ENCODE data around the gene FAM81A. TPM values are rescaled to one million over a fixed set of nuclear protein-coding genes. Genes with fewer than 3 reads are reported as not detected.
"Not testable (repeated sequence)": the region's sequence is repeated elsewhere in the genome, so short reads cannot be mapped to it uniquely, and the experiment has no call there.

Gene FAM81A
- total RNA-seq, 1 donor from 2014 or later: 1.2 TPM

DNA sequence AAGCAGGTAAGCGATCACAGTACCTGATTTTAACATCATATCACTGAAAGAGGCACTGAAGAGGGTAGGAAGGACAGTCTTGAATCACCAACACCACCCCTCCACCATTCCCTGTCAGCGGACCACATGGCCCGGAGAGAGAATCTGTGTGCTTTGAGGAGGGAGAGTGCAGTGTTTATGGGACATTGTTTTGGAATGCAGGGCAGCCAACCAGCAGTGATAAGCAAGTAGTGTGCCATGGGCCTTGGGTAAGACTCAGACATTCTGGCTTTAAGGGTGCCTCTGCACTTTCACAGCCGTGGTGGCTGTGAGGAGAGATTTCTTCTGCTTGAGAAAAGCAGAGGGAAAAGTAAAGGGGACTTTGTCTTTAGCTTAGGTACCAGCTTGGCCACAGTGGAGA lies 46.4 kb downstream of the FAM81A start:
- intact Hi-C loops (cut with micrococcal nuclease): no loop called here

DNA sequence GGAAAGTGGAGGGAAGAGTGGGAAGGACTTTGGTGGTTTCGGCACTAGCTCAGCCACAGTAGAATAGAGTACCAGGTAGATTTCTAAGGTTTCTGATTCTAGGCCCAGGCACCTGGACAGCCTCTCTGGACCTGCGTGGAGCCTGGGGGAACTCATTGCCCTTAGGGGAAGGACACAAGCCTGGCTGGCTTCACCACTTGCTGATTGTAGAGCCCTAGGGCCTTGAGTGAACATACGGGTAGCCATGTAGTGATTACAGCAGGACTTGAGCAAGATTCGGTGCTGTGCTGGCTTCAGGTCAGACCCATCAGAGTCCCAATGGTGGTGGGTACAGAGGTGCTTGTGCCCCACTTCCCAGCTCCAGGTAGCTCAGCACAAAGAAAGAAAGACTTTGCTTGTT lies 47.0 kb downstream of the FAM81A start:
- intact Hi-C loops (cut with micrococcal nuclease): no loop called here

DNA sequence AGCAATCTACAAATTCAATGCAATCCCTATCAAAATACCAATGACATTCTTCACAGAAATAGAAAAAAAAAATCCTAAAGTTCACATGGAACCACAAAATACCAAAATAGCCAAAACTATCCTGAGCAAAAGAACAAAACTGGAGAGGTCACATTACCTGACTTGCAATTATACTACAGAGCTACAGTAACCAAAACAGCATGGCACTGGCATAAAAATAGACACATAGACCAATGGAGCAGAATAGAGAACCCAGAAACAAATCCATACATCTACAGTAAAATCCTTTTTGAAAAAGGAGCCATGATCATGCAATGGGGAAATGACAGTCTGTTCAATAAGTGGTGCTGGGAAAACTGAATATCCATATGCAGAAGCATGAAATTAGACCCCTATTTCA lies 51.5 kb downstream of the FAM81A start:
- intact Hi-C loops (cut with micrococcal nuclease): not testable (repeated sequence)

DNA sequence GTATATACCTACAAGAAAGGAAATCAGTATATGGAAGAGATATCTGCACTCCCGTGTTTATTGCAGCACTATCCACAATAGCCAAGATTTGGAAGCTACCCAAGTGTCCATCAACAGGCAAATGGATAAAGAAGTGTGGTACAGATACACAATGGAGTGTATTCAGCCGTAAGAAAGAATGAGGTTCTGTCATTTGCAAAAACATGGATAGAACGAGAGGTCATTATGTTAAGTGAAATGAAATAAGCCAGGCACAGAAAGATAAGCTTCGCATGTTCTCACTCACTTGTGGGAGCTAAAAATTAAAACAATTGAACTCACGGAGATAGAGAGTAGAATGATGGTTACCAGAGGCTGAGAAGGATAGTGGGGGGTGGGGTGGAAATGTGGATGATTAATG lies 53.1 kb downstream of the FAM81A start:
- intact Hi-C loops (cut with micrococcal nuclease): loop anchor here (5.0 kb wide), 1 partner anchor 114 kb away; no protein-coding TSS in a partner anchor

DNA sequence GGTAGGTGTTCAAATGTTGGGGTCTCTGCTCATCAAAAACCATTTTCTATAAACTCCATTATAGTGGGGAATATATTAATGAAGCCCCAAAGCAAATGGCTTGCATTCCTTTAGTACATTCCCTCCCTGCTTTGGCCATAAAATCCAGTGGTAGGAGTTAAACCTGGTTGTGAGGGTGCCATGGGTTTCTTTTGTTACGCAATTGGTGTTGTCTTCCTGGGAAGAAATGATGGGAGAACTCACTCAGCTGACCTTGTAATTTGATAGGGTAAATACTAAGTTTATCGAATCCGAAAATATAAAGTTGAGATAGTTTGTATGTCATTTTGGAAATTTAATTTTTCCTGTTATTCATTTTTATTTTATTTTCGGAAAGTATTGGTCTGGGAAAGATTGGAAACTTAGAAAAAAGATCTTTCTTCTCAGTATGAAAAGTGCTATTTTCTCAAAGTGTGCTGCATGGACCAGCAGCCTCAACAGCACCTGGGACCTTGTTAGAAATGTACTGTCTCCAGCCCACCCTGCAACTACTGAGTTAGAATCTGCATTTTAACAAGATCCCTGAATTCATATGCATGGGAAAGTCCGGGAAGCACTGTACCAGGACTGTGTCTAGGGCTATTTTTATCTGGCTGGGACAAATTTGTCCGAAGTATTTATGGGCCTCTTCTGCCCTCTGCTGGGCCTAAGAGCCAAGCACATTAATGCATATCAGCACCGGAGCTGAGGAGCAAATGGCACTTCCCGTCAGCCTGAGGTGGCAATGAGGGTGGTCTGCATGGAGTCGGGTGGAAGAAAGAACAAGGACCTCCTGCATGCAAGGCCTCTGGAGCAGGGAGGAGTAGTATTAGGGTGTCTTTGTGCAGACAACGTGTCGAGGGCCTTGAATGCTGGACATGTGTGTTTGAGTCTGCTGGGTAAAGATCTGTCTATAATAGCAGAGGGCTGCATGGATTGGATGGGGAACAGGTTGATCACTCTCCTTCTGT lies 54.7 kb downstream of the FAM81A start:
- intact Hi-C loops (cut with micrococcal nuclease): loop anchor here (1.0 to 5.0 kb wide), 6 partner anchors 115 to 535 kb away; no protein-coding TSS in a partner anchor

DNA sequence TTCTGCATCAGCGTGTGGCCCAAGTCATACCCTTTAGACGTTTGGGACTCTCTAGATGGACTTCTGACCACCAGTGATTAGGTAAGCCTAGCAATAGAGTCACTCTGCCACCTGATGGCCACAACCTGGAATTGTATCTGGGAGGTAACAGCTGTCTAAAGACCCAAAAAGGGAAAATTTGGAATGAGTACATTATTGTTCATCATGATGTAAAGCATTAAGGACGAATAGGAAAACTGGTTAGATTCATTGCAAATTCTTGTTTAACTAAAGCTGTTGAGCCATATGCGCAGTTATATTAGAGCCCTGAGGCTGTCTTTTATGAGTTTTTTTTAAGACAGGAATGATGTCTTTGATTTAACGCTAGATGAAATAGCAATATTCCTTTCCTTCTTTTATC lies 63.6 kb downstream of the FAM81A start:
- intact Hi-C loops (cut with micrococcal nuclease): no loop called here

DNA sequence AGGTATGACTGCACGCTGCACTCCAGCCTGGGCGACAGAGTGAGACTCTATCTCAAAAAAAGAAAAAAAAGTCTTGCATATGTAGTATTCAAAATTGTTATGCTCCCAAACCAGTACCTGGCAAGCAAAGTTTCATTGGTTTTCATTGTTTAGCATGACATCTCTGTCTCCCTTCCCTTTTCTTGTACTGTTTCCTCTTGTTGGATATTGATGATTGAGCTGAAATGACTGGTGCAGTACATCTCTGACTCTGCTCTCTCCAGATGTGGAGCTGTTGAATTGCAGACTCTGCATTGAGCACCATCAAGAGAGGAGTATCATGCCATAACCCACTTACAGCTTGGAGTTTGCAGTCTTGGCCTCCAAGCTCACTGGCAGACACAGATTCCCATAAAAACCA lies 77.2 kb downstream of the FAM81A start:
- intact Hi-C loops (cut with micrococcal nuclease): no loop called here

DNA sequence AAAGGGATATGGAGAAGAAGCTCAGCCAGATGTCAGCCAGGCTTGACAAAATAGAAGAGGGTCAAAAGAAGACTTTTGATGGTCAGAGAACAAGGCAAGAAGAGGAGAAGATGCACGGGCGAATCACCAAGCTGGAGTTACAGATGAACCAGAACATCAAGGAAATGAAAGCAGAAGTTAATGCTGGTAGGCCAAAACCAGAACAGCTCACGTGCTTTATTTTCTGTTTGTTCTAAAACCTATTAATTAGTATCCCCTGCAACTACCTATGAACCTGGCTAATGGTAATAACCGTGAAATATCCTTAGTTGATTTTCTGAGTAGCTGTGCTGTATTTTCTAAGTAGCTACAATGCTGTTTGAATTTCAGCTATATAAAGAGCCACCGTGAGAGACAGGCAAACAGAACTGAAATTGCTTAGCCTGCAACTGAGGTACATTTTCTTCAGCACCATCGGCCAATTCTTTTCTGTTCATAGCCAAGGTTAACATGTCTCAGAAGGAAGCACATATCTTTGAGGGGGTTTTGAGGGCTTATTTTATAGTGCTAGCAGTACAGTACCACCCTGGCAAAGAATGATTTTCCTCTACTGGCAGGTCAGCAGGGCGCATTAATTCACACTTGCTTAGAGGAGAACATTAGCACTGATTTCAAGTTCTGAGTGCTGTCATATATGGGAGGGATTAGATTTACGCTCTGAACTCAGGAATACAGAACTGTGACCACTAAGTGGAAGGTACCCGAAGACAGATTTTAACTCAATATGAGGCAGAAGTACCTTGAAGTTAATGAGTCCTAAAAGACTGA lies 78.9 kb downstream of the FAM81A start:
- intact Hi-C loops (cut with micrococcal nuclease): no loop called here

DNA sequence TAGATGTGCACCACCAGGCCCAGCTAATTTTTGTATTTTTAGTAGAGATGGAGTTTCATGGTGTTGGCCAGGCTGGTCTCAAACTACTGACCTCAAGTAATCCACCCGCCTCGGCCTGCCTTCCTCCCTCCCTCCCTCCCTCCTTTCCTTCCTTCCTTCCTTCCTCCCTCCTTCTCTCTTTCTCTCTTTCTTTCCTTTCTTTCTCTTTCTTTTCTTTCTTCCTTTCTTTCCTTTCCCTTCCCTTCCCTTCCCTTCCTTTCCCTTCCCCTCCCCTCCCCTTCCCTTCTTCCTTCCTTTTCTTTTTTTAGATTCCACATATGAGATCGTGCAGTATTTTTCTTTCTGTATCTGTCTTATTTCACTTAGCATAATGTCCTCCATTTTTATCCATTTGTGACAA lies 81.3 kb downstream of the FAM81A start:
- intact Hi-C loops (cut with micrococcal nuclease): no loop called here

DNA sequence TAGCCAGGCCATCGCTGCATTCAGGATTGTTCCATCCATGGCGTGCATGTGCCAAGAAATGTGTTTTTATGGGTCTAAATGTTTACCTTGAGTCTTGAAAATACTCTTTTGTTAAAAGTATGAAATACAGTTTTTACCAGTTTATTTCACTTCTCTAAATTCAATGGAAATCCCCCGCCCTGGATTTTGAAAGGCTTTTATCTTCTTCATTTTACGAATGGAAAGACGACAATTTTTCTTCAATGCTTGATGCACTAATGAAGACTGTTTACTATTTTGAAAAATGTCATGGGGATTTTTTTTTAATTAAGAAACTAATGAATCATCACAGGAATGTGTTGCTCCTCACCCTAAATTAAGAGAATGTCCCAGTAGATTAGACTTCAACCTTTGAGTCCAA lies 83.5 kb downstream of the FAM81A start:
- intact Hi-C loops (cut with micrococcal nuclease): no loop called here

DNA sequence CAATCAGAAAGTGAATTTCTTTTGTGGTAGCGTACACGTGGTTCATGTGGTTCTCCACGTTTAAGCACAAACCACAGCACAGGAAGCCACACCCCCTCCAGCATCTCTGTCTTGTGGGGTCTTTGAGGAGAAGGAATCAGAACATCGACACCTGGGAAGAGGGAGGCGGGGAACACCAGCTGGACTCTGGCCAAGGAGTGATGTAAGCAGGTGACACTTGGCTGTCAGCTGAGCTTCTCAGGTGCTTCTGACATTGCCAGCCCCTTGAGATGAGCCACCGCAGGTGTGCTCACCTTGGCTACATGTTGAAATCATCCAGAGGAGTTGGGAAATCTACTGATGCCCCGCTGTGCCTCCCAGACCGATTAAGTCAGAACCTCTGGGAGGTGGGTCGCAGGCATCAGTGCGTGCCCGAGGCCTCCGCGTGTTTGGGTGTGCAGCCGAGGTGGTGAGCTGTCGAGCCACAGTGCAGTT lies 85.0 kb downstream of the FAM81A start:
- intact Hi-C loops (cut with micrococcal nuclease): no loop called here

DNA sequence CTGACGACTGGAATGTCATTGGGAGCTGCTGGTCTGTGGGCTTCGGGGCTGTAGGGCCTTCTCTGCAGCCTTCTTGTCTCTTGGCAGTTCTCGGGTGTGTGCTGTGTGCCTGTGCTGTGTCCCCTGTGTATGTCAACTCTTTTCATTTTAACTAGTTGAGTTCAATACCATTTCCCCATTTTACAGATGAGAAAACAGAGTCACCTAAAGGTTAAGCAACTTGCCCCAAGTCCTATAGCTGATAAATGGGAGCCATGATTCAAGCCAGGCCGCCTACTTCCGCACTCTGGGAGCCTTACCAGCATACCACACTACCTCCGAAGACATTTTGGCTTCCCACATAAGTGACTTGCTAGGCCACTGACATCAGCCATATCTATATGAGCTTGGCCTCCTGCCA lies 85.7 kb downstream of the FAM81A start:
- intact Hi-C loops (cut with micrococcal nuclease): no loop called here

DNA sequence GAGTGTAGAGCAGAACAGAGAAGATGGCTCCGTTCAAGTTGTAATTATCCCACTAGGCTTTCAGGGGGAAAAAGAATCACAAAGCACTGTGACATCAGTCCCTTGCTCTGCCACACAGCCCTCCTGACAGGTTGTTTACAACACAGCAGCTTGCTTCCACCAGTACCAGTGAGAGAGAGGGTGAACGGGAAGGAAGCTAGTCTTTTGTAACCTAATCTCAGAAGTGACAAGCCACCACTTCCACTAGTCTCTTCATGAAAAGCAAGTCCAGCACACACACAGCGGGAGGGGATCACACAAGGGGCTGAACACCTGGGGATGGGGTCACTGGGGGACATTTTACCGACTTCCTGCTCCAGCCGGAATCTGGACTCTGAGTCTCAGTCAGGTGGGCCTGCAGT lies 86.3 kb downstream of the FAM81A start:
- intact Hi-C loops (cut with micrococcal nuclease): no loop called here

DNA sequence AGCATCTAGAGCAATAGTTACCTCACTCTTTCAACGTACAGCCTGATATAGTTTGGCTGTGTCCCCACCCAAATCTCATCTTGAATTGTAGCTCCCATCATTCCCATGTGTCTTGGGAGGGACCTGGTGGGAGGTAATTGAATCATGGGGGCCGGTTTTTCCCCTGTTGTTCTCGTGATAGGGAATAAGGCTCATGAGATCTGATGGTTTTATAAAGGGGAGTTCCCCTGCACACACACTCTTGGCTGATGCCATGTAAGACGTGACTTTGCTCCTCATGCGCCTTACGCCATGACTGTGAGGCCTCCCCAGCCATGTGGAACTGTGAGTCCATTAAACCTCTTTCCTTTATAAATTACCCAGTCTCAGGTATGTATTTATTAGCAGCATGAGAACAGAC lies 88.5 kb downstream of the FAM81A start:
- intact Hi-C loops (cut with micrococcal nuclease): not testable (repeated sequence)

DNA sequence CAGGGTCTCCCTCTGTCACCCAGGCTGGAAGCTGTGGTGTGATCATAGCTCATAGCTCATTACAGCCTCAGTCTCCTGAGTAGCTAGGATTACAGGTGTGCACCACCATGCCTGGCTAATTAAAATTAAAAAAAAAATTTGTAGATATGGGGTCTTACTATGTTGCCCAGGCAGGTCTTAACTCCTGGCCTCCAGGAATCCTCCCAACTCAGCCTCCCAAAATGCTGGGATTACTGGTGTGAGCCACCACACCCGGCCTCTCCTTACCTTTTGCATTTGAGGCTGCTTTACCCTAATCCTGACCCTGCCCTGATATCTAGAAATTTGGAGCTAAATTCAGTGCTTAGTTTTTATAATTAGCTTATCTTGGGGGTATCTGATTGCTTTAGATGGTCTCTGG lies 90.4 kb downstream of the FAM81A start:
- intact Hi-C loops (cut with micrococcal nuclease): no loop called here

DNA sequence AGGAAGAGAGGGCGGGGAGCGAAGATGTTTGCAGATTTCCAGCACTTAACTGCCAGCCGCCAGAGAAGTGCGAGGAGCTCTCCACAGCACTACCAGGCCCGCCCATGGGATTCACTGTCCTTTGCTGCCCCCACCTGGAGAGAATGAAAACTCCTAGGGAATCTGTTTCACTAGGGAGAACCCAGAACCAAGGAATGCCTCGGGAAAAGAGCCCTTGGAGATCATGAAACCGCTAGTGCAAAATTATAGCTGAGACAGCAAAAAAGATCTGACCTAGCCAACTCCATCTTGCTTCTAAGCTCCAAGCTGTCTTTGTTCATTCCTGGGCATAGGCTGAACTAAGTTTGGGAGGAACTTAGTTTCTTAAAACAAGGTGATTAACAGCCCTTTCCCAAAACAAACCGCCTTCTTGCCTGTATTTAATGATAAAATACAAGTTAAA lies 91.0 kb downstream of the FAM81A start:
- intact Hi-C loops (cut with micrococcal nuclease): no loop called here

DNA sequence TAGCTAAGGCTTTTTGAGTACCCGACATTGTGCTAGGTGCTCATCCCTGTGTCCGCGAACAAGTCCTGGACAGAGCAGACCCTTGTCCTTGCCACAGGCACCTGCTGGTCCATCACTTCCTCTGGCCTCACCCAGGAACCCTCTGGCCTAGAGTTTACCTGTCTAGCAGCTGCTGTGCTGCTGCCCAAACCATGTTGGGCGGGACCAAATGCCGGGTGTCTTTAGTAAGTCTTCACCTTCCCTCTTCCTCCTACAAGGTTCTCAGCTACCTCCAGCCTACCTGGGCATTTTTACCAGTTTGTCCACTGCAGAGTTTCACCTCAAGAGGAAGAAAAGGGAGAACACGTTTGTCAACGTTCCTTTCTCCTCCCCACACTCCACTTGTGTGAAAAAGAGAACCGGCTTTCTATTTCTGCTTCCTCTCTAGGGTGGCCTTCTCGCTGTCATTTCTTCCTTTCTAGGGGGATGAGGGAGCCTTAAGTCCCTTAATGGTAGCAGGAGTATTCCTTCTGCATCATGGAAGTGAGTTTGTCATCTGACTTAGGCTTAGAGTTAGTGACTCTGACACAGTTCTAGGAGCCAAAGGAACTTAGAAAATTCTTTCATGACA lies 93.2 kb downstream of the FAM81A start:
- intact Hi-C loops (cut with micrococcal nuclease): loop anchor here (5.0 kb wide), 1 partner anchor 111 kb away; no protein-coding TSS in a partner anchor

DNA sequence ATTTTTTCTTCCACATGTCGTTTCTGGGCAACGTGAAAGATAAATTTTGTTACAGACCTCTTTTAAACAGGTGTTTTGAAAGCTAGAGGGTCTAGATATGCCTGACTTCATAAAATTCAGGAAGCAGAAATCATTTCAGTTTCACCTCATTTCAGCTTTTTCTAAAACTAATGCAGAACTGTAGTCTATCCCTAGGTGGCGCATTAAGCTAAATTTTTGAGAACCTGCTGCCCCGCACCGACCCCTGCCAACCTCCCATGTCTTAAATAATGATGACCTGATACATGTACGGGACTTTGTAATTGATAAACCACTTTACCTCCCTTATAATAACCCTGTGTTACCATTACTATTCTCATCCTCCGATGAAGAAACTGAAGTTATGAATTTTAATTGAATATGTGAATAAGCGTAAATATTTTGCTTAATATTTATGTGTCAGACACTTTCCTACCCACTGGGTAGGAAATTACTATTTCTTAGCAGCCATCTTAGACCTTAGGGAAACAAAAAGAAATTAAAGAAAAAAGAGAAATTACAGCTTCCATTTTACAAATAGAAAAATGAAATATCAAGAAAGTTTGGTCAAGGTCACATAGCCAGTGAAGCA lies 94.9 kb downstream of the FAM81A start:
- intact Hi-C loops (cut with micrococcal nuclease): loop anchor here (1.0 to 5.0 kb wide), 2 partner anchors 89 to 109 kb away; no protein-coding TSS in a partner anchor

DNA sequence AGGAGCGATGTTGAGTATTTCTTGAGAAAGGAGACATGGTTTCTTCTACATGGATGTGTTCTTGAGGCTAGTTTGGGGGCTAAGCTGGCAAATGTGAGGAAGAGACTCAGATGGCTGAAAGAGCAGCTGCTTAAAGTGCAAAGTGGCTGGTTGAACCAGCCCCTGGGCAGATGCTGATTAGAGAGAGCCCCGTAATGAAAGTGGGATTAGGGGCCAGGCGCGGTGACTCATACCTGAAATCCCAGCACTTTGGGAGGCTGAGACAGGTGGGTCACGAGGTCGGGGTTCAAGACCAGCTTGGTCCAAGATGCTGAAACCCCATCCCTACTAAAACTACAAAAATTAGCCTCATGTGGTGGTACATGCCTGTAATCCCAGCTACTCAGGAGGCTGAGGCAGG lies 98.6 kb downstream of the FAM81A start:
- intact Hi-C loops (cut with micrococcal nuclease): no loop called here

DNA sequence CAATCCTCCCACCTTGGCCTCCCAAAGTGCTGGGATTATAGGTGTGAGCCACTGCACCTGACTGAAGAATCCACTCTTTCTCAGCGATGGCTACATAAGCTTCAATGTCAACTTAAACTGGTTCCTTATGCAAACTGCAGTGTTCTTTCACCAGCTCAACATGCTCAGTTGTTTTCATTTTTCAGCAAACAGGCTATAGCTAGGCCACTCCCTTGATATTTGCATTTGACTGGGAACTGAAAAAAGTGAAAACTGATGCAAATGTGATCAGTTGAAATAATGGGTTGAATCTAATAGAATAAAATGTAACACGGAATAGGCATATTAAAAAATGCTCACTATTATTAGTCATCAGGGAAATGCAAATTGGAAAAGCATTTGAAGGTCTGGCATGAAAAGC lies 99.4 kb downstream of the FAM81A start:
- intact Hi-C loops (cut with micrococcal nuclease): no loop called here

DNA sequence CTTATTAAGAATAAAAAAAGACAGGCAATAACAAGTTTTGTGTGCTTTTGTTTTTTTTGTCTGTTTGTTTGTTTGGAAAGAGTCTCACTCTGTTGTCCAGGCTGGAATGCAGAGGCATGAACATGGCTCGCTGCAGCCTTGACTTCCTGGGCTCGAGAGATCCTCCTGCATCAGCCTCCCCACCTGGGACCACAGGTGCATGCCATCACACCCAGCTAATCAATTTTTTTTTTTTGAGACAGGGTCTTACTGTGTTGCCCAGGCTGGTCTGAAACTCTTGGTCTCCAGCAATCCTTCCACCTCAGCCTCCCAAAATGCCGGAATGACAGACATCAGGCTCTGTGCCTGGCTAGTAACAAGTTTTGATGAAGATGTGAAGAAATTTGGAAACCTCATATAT lies 100.5 kb downstream of the FAM81A start:
- intact Hi-C loops (cut with micrococcal nuclease): no loop called here

Data from T-helper 2 cell treated with Interferon-gamma antibody and Interleukin-4, amounts not matched to agents 100 ng/mL and 5 ng/mL, for 36 hours (primary cell).